ENCODE data around the gene L3MBTL4.

The L3MBTL4 gene

GRCh38 chr18:6363216-6363615 is 51.5 kb downstream of the L3MBTL4 start:
- no peak for TF ChIP-seq CTCF (IDR thresholded peaks at IDR 0.05; ENCODE audit: extremely low read depth, missing control alignments)
- DNase-seq (ENCODE audit: low spot score): peak; percentile 60

GRCh38 chr18:6362559-6363129 is 52.1 kb downstream of the L3MBTL4 start:
- no peak for TF ChIP-seq CTCF (IDR thresholded peaks at IDR 0.05; ENCODE audit: extremely low read depth, missing control alignments)
- no peak for DNase-seq (ENCODE audit: low spot score)

GRCh38 chr18:6357668-6358067 is 57.0 kb downstream of the L3MBTL4 start:
- TF ChIP-seq CTCF (IDR thresholded peaks at IDR 0.05; ENCODE audit: extremely low read depth, missing control alignments): no peak
- DNase-seq (ENCODE audit: low spot score): no peak

GRCh38 chr18:6355789-6356589 is 58.7 kb downstream of the L3MBTL4 start:
- DNase-seq (ENCODE audit: low spot score): peak; percentile 15
- no peak for TF ChIP-seq CTCF (IDR thresholded peaks at IDR 0.05; ENCODE audit: extremely low read depth, missing control alignments)

- TF ChIP-seq CTCF (IDR thresholded peaks at IDR 0.05; ENCODE audit: extremely low read depth, missing control alignments): no peak
- no peak for DNase-seq (ENCODE audit: low spot score)
These were observed 62.4 kb downstream of the L3MBTL4 start for GRCh38 chr18:6352275-6352674.

GRCh38 chr18:6342990-6343389 is 71.7 kb downstream of the L3MBTL4 start:
- no peak for TF ChIP-seq CTCF (IDR thresholded peaks at IDR 0.05; ENCODE audit: extremely low read depth, missing control alignments)
- no peak for DNase-seq (ENCODE audit: low spot score)

GRCh38 chr18:6341709-6342108 is 73.0 kb downstream of the L3MBTL4 start:
- TF ChIP-seq CTCF (IDR thresholded peaks at IDR 0.05; ENCODE audit: extremely low read depth, missing control alignments): no peak
- DNase-seq (ENCODE audit: low spot score): no peak

Measured in GM20000 (cell line).